WTC11 (cell line): ENCODE measurements around the gene CHRNB2. TPM values are rescaled to one million over a fixed set of nuclear protein-coding genes. Genes with fewer than 3 reads are reported as not detected.
A peak's percentile ranks its signal among the peaks of the same experiment; 100 is the strongest.

Source experiments
- CBFB ChIP-seq: sonication (generic); formaldehyde crosslinking; IDR thresholded peaks from 2 replicates; pipeline ENCODE4 v1.8.1; 2022; ENCODE audit warnings: mild to moderate bottlenecking, low read depth, missing genetic modification reagents
- CREM ChIP-seq: sonication (generic); formaldehyde crosslinking; IDR thresholded peaks from 2 replicates; pipeline ENCODE4 v1.8.1; 2022; ENCODE audit warnings: mild to moderate bottlenecking, missing genetic modification reagents, moderate library complexity
- ESRRA ChIP-seq: sonication (generic); formaldehyde crosslinking; IDR thresholded peaks from 2 replicates; pipeline ENCODE4 v1.8.1; 2022; ENCODE audit warnings: mild to moderate bottlenecking, missing genetic modification reagents, borderline replicate concordance
- GABPB1 ChIP-seq: sonication (generic); formaldehyde crosslinking; IDR thresholded peaks from 2 replicates; pipeline ENCODE4 v1.8.1; 2023; ENCODE audit warnings: mild to moderate bottlenecking, missing genetic modification reagents
- GTF2I ChIP-seq: fragments of 250-450 bp; sonication (Bioruptor Pico); conservative IDR thresholded peaks from 2 replicates; pipeline ENCODE4 v1.4.0; 2021; ENCODE audit warnings: mild to moderate bottlenecking
- NR2C2 ChIP-seq: sonication (generic); formaldehyde crosslinking; IDR thresholded peaks from 2 replicates; pipeline ENCODE4 v1.8.0; 2022; ENCODE audit warnings: mild to moderate bottlenecking, missing genetic modification reagents
- RELA ChIP-seq: sonication (generic); formaldehyde crosslinking; IDR thresholded peaks from 2 replicates; pipeline ENCODE4 v1.8.1; 2022; ENCODE audit warnings: missing genetic modification reagents, mild to moderate bottlenecking, borderline replicate concordance
- TEAD4 ChIP-seq: sonication (generic); formaldehyde crosslinking; IDR thresholded peaks from 2 replicates; pipeline ENCODE4 v1.8.0; 2022; ENCODE audit warnings: mild to moderate bottlenecking, missing genetic modification reagents
- ZNF263 ChIP-seq: sonication (generic); formaldehyde crosslinking; IDR thresholded peaks from 2 replicates; pipeline ENCODE4 v1.8.1; 2022; ENCODE audit warnings: low read depth, mild to moderate bottlenecking, moderate library complexity, missing genetic modification reagents
- ZNF423 ChIP-seq: fragments of 250-450 bp; sonication (Bioruptor Pico); IDR thresholded peaks from 2 replicates; pipeline ENCODE4 v2.1.2; 2022; ENCODE audit warnings: mild to moderate bottlenecking, moderate library complexity
- total RNA-seq: library from RNA; stranded (reverse); gene quantifications from 3 replicates; pipeline ENCODE4 v1.2.3, GENCODE V29; 2021
- TF ChIP-seq, protein P1 (sequence below): sonication (generic); formaldehyde crosslinking; conservative IDR thresholded peaks from 2 replicates; pipeline ENCODE4 v1.8.1; 2023; ENCODE audit warnings: mild to moderate bottlenecking, low read depth, missing genetic modification reagents, moderate library complexity
- TF ChIP-seq, protein P2 (sequence below): sonication (generic); formaldehyde crosslinking; IDR thresholded peaks from 2 replicates; pipeline ENCODE4 v1.8.1; 2023; ENCODE audit warnings: mild to moderate bottlenecking, missing genetic modification reagents, borderline replicate concordance
- TF ChIP-seq, protein P3 (sequence below): fragments of 250-450 bp; sonication (Bioruptor Pico); conservative IDR thresholded peaks from 2 replicates; pipeline ENCODE4 v1.9.0; 2021; ENCODE audit warnings: mild to moderate bottlenecking
- TF ChIP-seq, protein P4 (sequence below): sonication (generic); formaldehyde crosslinking; IDR thresholded peaks from 2 replicates; pipeline ENCODE4 v1.8.1; 2023; ENCODE audit warnings: mild to moderate bottlenecking, missing genetic modification reagents
- TF ChIP-seq, protein P5 (sequence below): sonication (generic); formaldehyde crosslinking; IDR thresholded peaks from 2 replicates; pipeline ENCODE4 v1.8.0; 2022; ENCODE audit warnings: mild to moderate bottlenecking, missing genetic modification reagents
- TF ChIP-seq, protein P6 (sequence below): fragments of 250-450 bp; sonication (Bioruptor Pico); IDR thresholded peaks from 2 replicates; pipeline ENCODE4 v1.9.0; 2021; ENCODE audit warnings: mild to moderate bottlenecking, borderline replicate concordance
- TF ChIP-seq, protein P7 (sequence below): sonication (generic); formaldehyde crosslinking; IDR thresholded peaks from 2 replicates; pipeline ENCODE4 v1.8.1; 2022; ENCODE audit warnings: low read depth, missing genetic modification reagents, borderline replicate concordance
- TF ChIP-seq, protein P8 (sequence below): fragments of 250-450 bp; sonication (Bioruptor Pico); IDR thresholded peaks from 2 replicates; pipeline ENCODE4 v1.8.0; 2021; ENCODE audit warnings: mild to moderate bottlenecking

The CHRNB2 gene
- total RNA-seq, 1 experiment from 2014 or later: 1.7 TPM

DNA sequence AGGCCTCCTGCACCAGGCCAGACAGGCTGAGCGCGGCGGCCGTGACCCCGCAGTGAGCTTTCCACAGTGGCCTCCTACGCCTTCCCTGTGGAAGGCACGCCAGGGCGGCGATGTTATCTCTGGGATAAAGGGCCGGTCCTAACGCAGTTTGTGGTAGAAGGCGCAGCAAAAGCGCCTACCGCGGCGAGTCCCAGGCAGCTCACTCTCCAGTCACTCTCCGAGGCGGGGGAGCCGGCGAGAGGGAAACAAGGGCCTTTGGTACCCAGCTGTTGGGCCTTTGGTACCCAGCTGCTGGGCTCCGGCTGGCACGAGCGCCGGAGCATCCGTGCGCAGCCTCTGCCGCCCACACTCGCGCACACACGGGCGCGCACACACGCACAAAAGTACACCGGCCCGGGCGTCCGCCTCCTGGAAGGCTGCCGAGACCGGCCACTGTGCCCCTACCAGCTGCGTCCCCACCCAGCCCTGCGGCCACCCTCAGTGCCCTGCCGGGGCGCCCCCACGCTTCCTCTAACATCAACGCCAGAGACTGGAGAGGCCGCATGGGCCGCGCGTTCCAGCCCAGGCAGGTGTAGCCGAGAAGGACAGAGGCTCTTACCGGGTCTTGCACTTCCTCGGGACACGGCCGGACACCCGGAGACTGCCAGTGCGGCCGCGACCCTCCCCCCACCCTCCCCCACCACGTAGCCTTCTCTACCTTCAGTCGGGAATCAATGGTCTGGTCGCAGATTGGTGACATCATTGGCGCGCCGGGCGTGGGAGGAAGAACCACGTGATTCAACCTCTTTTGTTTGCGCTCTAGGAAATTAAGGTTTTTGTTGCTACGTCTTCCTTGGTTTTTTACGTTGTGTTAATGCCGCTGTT, 59.9 kb downstream of the CHRNB2 start (continued):
- TF ChIP-seq, protein P1, sequence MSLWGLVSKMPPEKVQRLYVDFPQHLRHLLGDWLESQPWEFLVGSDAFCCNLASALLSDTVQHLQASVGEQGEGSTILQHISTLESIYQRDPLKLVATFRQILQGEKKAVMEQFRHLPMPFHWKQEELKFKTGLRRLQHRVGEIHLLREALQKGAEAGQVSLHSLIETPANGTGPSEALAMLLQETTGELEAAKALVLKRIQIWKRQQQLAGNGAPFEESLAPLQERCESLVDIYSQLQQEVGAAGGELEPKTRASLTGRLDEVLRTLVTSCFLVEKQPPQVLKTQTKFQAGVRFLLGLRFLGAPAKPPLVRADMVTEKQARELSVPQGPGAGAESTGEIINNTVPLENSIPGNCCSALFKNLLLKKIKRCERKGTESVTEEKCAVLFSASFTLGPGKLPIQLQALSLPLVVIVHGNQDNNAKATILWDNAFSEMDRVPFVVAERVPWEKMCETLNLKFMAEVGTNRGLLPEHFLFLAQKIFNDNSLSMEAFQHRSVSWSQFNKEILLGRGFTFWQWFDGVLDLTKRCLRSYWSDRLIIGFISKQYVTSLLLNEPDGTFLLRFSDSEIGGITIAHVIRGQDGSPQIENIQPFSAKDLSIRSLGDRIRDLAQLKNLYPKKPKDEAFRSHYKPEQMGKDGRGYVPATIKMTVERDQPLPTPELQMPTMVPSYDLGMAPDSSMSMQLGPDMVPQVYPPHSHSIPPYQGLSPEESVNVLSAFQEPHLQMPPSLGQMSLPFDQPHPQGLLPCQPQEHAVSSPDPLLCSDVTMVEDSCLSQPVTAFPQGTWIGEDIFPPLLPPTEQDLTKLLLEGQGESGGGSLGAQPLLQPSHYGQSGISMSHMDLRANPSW (CRISPR knock-in tag): no peak
- TF ChIP-seq ESRRA (no peak), RELA (CRISPR knock-in tag) (no peak), TEAD4 (CRISPR knock-in tag) (no peak), ZNF423 (no peak), CBFB (CRISPR knock-in tag) (no peak), CREM (peak; percentile 95), GABPB1 (CRISPR knock-in tag) (no peak; the same call in 1 of the 2 replicates), ZNF263 (CRISPR knock-in tag) (no peak), GTF2I (CRISPR knock-in tag) (no peak), NR2C2 (CRISPR knock-in tag) (no peak)
- TF ChIP-seq, protein P2, sequence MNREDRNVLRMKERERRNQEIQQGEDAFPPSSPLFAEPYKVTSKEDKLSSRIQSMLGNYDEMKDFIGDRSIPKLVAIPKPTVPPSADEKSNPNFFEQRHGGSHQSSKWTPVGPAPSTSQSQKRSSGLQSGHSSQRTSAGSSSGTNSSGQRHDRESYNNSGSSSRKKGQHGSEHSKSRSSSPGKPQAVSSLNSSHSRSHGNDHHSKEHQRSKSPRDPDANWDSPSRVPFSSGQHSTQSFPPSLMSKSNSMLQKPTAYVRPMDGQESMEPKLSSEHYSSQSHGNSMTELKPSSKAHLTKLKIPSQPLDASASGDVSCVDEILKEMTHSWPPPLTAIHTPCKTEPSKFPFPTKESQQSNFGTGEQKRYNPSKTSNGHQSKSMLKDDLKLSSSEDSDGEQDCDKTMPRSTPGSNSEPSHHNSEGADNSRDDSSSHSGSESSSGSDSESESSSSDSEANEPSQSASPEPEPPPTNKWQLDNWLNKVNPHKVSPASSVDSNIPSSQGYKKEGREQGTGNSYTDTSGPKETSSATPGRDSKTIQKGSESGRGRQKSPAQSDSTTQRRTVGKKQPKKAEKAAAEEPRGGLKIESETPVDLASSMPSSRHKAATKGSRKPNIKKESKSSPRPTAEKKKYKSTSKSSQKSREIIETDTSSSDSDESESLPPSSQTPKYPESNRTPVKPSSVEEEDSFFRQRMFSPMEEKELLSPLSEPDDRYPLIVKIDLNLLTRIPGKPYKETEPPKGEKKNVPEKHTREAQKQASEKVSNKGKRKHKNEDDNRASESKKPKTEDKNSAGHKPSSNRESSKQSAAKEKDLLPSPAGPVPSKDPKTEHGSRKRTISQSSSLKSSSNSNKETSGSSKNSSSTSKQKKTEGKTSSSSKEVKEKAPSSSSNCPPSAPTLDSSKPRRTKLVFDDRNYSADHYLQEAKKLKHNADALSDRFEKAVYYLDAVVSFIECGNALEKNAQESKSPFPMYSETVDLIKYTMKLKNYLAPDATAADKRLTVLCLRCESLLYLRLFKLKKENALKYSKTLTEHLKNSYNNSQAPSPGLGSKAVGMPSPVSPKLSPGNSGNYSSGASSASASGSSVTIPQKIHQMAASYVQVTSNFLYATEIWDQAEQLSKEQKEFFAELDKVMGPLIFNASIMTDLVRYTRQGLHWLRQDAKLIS (CRISPR knock-in tag): no peak
- TF ChIP-seq, protein P3, sequence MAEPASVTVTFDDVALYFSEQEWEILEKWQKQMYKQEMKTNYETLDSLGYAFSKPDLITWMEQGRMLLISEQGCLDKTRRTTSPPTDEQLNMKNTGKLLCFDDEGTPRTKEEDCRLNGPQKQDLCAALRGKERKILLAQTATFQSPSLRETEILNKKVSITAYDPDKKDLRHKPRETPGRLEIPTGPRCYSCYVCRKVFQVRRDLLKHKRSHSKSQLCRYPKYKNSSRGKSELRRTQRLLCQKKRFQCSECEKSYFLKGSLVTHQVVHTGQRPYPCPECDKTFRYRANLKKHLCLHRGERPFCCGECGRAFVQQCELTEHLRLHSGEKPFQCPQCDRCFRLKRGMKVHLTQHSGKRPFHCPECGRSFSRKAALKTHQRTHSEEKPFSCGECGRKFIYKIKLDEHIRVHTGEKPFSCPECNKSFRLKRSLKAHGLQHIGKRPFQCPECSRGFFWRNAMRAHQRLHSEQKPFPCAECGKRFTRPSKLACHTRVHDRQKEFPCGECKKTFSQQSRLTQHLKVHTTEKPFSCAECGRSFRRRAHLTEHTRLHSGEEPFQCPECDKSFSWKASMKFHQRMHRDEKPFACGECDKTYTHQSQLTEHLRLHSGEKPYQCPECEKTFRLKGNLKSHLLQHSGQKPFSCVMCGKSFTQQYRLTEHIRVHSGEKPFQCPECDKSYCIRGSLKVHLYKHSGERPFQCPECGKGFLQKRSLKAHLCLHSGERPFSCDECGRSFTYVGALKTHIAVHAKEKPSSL (CRISPR knock-in tag): no peak
- TF ChIP-seq, protein P4, sequence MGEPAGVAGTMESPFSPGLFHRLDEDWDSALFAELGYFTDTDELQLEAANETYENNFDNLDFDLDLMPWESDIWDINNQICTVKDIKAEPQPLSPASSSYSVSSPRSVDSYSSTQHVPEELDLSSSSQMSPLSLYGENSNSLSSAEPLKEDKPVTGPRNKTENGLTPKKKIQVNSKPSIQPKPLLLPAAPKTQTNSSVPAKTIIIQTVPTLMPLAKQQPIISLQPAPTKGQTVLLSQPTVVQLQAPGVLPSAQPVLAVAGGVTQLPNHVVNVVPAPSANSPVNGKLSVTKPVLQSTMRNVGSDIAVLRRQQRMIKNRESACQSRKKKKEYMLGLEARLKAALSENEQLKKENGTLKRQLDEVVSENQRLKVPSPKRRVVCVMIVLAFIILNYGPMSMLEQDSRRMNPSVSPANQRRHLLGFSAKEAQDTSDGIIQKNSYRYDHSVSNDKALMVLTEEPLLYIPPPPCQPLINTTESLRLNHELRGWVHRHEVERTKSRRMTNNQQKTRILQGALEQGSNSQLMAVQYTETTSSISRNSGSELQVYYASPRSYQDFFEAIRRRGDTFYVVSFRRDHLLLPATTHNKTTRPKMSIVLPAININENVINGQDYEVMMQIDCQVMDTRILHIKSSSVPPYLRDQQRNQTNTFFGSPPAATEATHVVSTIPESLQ: no peak
- TF ChIP-seq, protein P5, sequence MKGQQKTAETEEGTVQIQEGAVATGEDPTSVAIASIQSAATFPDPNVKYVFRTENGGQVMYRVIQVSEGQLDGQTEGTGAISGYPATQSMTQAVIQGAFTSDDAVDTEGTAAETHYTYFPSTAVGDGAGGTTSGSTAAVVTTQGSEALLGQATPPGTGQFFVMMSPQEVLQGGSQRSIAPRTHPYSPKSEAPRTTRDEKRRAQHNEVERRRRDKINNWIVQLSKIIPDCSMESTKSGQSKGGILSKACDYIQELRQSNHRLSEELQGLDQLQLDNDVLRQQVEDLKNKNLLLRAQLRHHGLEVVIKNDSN (CRISPR knock-in tag): peak; percentile 92
- TF ChIP-seq, protein P6, sequence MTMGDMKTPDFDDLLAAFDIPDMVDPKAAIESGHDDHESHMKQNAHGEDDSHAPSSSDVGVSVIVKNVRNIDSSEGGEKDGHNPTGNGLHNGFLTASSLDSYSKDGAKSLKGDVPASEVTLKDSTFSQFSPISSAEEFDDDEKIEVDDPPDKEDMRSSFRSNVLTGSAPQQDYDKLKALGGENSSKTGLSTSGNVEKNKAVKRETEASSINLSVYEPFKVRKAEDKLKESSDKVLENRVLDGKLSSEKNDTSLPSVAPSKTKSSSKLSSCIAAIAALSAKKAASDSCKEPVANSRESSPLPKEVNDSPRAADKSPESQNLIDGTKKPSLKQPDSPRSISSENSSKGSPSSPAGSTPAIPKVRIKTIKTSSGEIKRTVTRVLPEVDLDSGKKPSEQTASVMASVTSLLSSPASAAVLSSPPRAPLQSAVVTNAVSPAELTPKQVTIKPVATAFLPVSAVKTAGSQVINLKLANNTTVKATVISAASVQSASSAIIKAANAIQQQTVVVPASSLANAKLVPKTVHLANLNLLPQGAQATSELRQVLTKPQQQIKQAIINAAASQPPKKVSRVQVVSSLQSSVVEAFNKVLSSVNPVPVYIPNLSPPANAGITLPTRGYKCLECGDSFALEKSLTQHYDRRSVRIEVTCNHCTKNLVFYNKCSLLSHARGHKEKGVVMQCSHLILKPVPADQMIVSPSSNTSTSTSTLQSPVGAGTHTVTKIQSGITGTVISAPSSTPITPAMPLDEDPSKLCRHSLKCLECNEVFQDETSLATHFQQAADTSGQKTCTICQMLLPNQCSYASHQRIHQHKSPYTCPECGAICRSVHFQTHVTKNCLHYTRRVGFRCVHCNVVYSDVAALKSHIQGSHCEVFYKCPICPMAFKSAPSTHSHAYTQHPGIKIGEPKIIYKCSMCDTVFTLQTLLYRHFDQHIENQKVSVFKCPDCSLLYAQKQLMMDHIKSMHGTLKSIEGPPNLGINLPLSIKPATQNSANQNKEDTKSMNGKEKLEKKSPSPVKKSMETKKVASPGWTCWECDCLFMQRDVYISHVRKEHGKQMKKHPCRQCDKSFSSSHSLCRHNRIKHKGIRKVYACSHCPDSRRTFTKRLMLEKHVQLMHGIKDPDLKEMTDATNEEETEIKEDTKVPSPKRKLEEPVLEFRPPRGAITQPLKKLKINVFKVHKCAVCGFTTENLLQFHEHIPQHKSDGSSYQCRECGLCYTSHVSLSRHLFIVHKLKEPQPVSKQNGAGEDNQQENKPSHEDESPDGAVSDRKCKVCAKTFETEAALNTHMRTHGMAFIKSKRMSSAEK: no peak
- TF ChIP-seq, protein P7, sequence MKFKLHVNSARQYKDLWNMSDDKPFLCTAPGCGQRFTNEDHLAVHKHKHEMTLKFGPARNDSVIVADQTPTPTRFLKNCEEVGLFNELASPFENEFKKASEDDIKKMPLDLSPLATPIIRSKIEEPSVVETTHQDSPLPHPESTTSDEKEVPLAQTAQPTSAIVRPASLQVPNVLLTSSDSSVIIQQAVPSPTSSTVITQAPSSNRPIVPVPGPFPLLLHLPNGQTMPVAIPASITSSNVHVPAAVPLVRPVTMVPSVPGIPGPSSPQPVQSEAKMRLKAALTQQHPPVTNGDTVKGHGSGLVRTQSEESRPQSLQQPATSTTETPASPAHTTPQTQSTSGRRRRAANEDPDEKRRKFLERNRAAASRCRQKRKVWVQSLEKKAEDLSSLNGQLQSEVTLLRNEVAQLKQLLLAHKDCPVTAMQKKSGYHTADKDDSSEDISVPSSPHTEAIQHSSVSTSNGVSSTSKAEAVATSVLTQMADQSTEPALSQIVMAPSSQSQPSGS (CRISPR knock-in tag): no peak
- TF ChIP-seq, protein P8, sequence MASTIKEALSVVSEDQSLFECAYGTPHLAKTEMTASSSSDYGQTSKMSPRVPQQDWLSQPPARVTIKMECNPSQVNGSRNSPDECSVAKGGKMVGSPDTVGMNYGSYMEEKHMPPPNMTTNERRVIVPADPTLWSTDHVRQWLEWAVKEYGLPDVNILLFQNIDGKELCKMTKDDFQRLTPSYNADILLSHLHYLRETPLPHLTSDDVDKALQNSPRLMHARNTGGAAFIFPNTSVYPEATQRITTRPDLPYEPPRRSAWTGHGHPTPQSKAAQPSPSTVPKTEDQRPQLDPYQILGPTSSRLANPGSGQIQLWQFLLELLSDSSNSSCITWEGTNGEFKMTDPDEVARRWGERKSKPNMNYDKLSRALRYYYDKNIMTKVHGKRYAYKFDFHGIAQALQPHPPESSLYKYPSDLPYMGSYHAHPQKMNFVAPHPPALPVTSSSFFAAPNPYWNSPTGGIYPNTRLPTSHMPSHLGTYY (CRISPR knock-in tag): no peak
